ENCODE measurements around the gene MITD1.
A peak's percentile ranks its signal among the peaks of the same experiment; 100 is the strongest.

The MITD1 gene

DNA sequence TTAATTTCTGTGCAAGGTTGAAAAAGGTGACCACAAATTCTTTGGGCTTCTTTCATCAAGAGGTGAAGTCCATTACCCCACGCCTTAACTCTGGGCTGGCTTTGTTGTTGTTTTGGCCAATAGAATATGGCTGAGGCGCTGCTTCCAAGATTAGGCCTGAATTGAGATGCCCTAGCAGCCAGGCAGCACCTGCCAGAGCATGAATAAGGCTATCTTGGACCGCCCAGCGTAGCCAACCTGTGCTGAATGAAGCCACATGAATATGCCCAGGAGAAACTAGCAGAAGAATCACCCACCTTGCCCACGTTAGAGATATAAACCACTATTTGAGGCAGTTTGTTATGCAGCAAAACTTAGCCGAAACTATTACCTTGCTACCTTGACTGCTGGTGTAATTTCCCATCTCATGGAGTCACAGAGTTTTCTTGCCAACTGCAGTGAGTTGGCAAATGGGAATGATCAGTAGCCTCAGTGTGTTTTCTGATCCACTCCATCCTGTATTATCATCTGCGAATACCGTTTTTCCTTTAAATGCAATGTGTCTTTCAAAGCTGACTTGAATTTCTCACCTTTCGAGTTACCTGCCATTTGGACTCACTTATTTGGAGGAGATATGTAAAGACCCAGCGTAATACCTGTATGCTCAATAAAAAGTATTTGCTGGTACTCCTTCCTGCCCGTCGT, 26.8 kb downstream of the MITD1 start:
- peak; percentile 39 for DNase-seq

DNA sequence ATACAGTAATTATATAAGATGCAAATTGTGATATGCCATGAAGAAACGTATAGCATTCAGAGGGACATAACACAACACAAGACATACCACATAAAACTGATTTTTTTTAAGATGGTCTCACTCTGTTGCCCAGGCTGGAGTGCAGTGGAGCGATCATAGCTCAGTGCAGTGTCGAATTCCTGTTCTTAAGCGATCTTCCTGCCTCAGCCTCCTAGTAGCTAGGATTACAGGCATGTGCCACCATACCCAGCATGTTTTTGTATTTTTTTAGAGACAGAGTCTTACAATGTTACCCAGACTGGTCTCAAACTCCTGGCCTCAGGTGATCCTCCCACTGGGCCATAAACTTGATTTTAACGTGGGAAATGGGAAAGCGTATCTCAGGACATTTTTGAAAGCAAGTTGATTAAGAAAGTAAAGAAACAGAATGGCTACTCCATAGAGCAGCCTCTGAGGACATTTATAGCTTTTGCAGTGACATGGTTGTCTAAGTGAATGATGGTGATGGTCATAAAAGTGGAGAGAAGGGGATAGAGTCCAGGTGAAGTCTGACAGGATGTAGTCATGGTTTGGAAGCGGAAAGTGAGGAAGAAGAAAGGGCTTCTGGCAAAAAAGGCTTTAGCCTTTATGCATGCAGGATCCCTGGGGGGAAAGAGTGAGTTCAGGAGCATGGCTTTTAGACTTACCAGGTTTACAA, 28.5 kb downstream of the MITD1 start:
- no peak for DNase-seq

DNA sequence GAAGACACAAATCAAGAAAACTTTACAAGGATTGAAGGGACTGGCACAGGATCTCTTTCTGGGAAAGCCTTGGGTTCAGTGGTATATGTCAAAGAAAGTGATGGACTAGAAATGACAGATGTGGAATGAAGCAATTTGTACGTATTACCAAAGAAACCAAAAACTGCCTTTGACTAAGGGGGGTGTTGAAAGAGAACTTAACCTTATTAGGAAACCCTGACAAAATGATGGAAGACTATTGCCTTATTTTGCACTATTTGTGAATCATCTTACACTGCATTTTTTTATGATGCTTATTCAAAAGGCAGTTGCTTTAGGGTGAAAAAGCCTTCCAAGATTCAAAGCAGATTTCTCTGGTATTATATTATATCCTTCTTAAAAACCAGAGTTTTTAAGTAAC, 30.2 kb downstream of the MITD1 start:
- DNase-seq = no peak

DNA sequence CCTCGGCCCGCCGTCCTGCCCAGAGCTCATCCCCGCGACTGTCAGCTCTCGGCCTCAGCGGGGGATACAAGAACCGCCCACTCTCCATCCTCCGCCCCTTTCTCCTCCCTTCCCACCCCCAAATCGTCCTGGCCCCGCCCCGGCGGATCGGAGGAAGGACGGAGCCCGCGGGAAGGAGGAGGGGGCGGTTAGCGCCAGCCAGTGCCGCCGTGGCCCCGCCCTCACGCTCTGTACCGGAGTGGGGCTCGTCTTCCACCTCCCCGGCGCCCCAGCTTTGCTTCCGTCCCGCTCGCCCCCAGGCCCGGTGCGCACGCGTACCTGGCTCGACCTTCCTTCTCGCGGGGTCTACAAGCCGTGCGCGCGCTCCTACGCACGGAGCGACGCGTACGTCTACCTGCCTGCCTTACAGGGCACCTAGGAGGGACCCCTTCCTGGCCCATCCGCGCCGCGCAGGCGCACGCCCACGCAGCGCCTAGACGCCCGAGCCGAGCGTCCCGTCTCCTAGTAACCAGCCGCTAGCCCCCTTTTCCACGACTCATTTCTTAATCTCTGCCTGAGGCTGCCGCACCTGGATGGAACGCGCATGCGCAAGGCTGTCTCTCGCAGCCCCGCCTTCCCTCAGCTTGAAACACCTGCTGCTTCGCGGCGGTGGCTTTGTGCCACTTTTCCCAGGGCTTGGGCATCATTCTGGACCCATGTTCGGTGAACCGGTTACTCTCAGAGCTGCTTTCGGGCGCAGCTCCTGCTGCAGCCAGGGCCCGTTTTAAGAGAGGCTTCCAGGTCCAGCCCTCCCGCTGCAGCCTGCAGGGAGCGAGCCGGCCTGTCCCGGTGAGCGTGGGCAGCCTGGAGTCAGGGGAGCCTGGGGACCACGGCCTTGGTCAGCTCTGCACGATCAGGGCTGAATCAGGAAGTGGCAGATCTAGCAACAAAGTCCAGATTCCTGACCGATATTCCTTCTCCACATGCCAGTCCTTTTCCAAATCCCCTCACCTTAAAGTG, 39.4 kb downstream of the MITD1 start, which contains the start of gene C2orf15:
TSS of gene C2orf15 (plus strand) at position 598 of the 999 bp plus-strand sequence. CDS start 8,852 bp downstream, outside the sequence.
- peak; percentile 91 for DNase-seq

DNA sequence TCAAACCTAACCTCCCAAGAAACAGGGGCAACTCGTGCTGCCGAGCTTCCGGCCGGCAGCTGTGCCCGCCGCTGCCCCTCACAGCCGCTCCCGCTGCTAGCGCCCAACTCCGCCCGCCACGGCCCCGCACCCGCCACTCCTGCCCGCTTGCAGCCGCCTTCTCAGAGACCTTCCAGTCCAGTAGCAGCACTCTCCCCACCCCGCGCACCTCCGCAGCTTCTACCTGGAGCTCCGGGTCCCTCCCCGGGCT, 40.1 kb downstream of the MITD1 start:
- DNase-seq = no peak

DNA sequence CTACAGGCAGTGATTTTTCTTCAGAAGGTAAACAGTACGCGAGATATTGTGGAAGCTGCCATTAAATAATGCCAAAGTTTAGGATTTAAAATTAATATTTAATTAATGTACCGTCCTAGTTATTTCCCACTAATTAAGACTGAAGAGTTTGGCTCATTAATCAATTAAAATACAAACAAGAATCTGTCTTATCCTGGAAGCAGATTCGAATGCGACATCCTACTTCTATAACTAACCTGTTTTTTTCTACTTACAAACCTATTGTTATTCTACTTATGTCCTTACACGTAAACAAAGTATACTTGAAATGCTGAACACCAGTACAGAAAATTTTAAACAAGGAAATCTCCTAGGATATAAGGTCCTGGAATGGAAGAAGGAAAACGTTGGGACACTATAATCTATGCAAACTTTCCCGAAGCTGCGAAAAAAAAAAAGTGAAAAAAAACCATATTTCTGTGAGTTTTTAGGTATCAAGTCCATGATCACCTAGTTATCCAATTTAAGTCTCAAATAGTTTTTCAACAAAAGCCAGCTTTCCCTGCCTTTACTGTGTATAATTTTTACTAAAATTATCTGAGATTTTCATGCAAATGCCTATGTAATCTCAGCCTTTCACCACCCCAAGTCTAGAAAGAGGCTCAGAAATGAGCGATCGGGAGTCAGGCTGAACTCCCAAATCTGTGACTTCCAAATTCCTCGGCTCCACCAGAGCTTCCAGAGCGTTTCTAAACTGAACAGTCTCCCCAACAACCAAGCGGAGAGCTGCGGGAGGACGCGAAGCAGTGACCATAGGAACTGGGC, 40.6 kb downstream of the MITD1 start:
- DNase-seq = no peak

DNA sequence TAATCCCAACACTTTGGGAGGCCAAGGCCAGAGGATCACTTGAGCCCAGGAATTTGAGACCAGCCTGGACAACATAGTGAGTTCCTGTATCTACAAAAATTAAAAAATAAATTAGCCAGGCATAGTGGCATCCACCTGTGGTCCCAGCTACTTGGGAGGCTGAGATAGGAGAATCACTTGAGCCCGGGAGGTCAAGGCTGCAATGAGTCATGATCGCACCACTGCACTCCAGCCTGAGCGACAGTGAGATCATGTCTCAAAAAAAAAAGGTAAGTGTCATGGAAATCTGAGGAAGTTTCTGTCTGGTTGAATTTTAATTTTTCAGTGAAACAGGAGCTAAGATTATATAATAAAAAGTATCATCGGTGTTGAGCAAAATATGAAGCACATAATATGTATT, 41.9 kb downstream of the MITD1 start:
- DNase-seq = no peak

DNA sequence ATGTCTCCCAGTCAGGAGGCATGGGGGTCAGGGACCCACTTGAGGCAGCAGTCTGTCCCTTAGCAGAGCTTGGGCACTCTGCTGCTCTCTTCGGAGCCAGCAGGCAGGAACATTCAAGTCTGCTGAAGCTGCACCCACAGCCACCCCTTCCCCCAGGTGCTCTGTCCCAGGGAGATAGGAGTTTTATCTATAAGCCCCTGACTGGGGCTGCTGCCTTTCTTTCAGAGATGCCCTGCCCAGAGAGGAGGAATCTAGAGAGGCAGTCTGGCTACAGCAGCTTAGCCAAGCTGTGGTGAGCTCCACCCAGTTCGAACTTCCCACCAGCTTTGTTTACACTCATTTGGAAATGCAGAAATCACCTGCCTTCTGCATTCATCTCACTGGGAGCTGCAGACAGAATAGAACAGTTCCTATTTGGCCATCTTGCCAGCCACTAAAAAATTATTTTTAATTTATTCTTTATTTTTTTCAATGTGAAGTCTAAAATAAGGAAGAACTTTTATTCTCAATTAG, 45.8 kb downstream of the MITD1 start:
- DNase-seq = peak; percentile 85

DNA sequence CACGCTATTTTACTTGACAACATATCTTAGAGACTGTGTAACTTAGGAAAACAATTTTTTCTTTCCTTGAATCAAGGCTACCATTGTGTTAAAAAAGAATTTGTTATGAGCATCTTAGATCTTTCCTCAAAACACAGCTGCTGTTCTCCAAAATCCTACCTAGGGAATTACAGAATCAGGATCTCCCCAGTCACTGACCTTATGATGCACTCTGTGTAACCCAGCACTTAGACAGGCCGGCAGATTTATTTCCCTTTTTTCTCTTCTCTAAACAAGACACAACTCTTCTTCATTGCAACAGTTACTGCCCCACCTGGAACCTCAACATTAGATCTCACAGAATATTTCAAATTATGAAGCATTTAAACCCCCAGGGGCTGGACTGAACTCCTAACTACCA, 52.9 kb downstream of the MITD1 start:
- DNase-seq = no peak

Measured in hematopoietic multipotent progenitor cell treated with erythropoietin and hydrocortisone succinate and interleukin-3 and kit ligand, for 8 days (in vitro differentiated cells).